HG03066 (cell line): ENCODE results near the gene THSD4.

Source experiments
- ATAC-seq: cut with Tn5 transposase; IDR thresholded peaks from one replicate; pipeline ENCODE4 v1.9.1; 2021; ENCODE audit warnings: low read depth; ENCODE audit not compliant: unreplicated experiment

Gene THSD4

GRCh38 chr15:71686221-71687050 is 571.2 kb downstream of the THSD4 start:
- no peak for ATAC-seq

GRCh38 chr15:71687902-71688508 is 572.7 kb downstream of the THSD4 start:
- no peak for ATAC-seq

GRCh38 chr15:71688509-71689094 is 573.3 kb downstream of the THSD4 start:
- no peak for ATAC-seq

- ATAC-seq, result no peak
Observed at GRCh38 chr15:71691081-71691457, 575.8 kb downstream of the THSD4 start.

GRCh38 chr15:71691458-71692417 is 576.5 kb downstream of the THSD4 start:
- no peak for ATAC-seq

GRCh38 chr15:71697236-71697635 is 582.0 kb downstream of the THSD4 start:
- ATAC-seq, result no peak

- ATAC-seq, result no peak
Observed at GRCh38 chr15:71698030-71698429, 582.8 kb downstream of the THSD4 start.

- ATAC-seq, result no peak
Observed at GRCh38 chr15:71698742-71699141, 583.5 kb downstream of the THSD4 start.

- no peak for ATAC-seq
Observed at GRCh38 chr15:71699977-71700376, 584.7 kb downstream of the THSD4 start.

- ATAC-seq, result no peak
Observed at GRCh38 chr15:71701808-71702207, 586.5 kb downstream of the THSD4 start.

GRCh38 chr15:71702496-71702895 is 587.2 kb downstream of the THSD4 start:
- ATAC-seq, result no peak

GRCh38 chr15:71705151-71705550 is 589.9 kb downstream of the THSD4 start:
- ATAC-seq, result no peak

- ATAC-seq, result no peak
Observed at GRCh38 chr15:71706461-71707229, 591.4 kb downstream of the THSD4 start.

GRCh38 chr15:71707230-71708050 is 592.2 kb downstream of the THSD4 start:
- no peak for ATAC-seq

- ATAC-seq, result no peak
Observed at GRCh38 chr15:71708051-71708429, 592.8 kb downstream of the THSD4 start.

- ATAC-seq, result no peak
Observed at GRCh38 chr15:71708741-71709140, 593.5 kb downstream of the THSD4 start.

GRCh38 chr15:71709808-71710418 is 594.6 kb downstream of the THSD4 start:
- no peak for ATAC-seq

- no peak for ATAC-seq
Observed at GRCh38 chr15:71712182-71712581, 596.9 kb downstream of the THSD4 start.
